Left lobe of liver (tissue), 2 donors: ENCODE data around the gene RPS3. TPM values are rescaled to one million over a fixed set of nuclear protein-coding genes. Genes with fewer than 3 reads are reported as not detected.
A peak's percentile ranks its signal among the peaks of the same experiment; 100 is the strongest.
"Not testable (repeated sequence)": the region's sequence is repeated elsewhere in the genome, so short reads cannot be mapped to it uniquely, and the experiment has no call there.

Experiments
- ATAC-seq: fragments of 200-7000 bp; cut with Tn5 transposase; one replicate; pipeline ENCODE4 v1.9.1; 2020; ENCODE audit warnings: mild to moderate bottlenecking, moderate library complexity
- DNase-seq: peaks from one replicate; pipeline ENCODE4 v3.0.0-alpha.2; 2020; ENCODE audit warnings: low spot score
- total RNA-seq: library from RNA; stranded (reverse); gene quantifications from one replicate; pipeline ENCODE4 v1.2.1, GENCODE V29; 2021
- donor health status: DM: no; HTN: no; CAD: no; lungs with moderate emphysema.
- donor health status: DM: no; HTN: yes; CAD: no.

The RPS3 gene
- total RNA-seq, 1 donor from 2014 or later: 474 TPM

GRCh38 chr11:75409971-75410370 lies 10.7 kb downstream of the RPS3 start:
- not testable (repeated sequence) for DNase-seq, ATAC-seq

DNA sequence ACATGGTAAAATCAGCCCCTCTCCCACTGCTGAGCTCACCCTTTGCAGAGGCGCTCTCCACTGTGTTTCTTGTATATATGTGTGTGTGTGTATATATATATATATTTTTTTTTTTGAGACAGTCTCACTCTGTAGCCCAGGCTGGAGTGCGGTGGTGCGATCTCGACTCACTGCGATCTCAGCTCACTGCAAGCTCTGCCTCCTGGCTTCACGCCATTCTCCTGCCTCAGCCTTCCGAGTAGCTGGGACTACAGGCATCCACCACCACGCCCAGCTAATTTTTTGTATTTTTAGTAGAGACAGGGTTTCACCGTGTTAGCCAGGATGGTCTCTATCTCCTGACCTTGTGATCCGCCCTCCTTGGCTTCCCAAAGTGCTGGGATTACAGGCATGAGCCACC lies 13.8 kb downstream of the RPS3 start:
- ATAC-seq, DNase-seq: not testable (repeated sequence)

DNA sequence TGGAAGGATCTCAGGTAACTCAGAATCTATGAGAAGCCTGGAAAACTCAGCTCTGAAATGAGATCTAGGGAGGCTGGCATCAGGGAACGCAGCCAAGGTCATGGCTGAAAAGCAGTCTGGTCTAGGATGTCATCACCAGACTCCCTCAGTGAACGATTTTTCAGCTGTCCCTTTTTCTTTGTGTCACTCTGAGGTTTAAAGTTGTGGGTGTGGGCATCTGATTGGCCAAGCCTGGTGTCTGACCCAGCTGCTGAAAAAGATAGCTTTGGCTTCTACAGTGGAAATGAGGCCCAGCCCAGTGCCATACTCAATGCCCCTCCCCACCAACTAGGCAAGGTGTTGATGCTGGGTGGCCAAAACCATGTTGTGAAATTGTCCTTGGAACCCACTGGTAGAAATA lies 14.5 kb downstream of the RPS3 start:
- DNase-seq: no peak
- no peak for ATAC-seq

GRCh38 chr11:75420224-75421034 lies 21.1 kb downstream of the RPS3 start:
- no peak for ATAC-seq
- DNase-seq: no peak

DNA sequence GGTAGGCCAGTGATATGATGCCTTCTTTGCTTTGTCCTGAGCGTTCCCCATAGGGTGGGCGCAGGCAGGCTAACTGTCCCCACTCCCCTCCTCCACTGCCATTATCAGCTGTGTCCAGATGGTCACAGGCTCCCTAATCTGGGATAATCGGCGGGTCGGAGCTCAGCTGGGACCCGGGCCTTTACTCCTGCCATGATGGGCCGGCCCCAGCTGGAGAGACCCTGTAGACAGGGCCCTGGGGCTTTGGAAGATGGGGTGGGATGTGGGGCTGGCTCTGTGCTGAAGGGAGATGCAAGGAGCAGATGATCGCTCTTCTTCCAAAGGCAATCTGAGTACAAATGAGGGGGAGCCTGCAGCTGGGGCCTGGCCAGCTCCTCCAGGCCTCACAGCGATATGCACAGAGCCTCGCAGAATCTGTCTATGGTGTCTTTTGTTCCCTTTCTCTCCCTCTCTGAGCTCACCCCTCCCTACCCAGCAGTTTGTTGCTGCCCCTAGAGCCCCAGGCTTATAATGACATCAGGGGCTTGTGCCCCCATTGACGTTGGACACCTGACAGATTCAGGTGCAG lies 21.8 kb downstream of the RPS3 start:
- no peak for DNase-seq
- ATAC-seq: no peak

- ATAC-seq: no peak
- no peak for DNase-seq
Measured at GRCh38 chr11:75421902-75422247, 22.6 kb downstream of the RPS3 start.

- DNase-seq (no peak), ATAC-seq (peak; percentile 75)
Measured at GRCh38 chr11:75422248-75423231, 23.2 kb downstream of the RPS3 start.

DNA sequence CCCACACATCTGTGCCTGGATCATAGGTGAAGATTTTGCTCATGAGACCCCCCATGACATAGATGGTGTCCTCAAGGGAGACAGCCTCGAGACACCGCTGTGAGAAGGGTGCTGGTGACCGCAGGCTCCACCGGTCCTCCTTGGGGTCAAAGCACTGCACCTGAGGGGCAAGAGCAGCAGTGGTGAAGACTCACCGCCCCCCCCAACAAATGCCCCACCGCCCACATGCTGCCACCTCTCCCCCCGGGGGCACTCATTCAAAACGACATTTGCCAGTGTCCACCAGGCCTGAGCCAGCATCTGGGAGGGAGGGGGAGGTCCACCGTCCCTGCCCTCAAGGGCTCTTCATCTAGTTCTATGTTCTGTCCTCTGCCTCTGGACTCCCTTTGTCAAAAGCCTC lies 24.4 kb downstream of the RPS3 start:
- DNase-seq (no peak), ATAC-seq (no peak)

- no peak for DNase-seq
- ATAC-seq: no peak
Measured at GRCh38 chr11:75424396-75424795, 25.1 kb downstream of the RPS3 start.

DNA sequence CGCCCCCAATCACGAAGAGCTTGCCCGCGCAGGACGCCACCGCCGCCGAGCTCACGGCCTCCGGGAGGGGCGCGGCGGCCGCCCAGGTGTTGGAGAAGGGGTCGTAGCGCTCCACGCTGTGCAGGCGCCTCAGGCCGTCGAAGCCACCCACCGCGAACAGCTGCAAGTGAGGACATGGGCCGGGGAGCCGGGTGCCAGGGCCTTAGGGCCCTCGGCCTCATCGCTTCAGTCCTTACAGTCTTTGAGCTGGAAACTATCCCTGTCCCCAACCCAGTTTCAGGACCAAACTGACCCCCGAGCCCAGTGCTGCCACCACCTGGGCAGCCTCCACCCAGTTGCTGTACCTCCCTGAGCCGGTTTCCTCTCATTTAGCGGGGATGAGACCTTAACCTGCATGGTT lies 26.1 kb downstream of the RPS3 start:
- ATAC-seq: no peak
- DNase-seq: no peak

DNA sequence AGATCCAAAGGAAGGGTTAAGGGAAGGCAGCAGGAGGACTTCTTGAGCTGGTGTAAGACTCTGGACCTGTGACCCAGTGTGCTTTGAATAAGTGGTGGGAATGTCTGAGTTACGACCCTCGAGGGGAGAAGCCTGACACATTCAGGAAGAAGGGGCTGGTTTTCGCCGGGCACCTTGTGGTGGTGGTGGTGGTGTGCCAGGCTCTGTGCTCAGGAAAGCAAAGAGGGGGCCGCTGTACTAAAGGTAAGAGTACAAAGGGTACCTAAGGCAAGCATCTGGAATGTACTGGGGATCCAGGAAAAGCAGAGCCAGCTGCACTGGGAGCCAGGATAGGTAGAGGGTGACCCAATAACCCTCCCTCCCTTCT lies 27.4 kb downstream of the RPS3 start:
- DNase-seq (no peak), ATAC-seq (no peak)

GRCh38 chr11:75427181-75427580 lies 27.9 kb downstream of the RPS3 start:
- ATAC-seq: no peak
- no peak for DNase-seq

- peak; percentile 90 for ATAC-seq
- DNase-seq: peak; percentile 84
Measured at GRCh38 chr11:75428281-75428724, 29.0 kb downstream of the RPS3 start.

GRCh38 chr11:75428989-75429640 lies 29.8 kb downstream of the RPS3 start:
- DNase-seq: no peak
- no peak for ATAC-seq

- no peak for ATAC-seq
- no peak for DNase-seq
Measured at GRCh38 chr11:75429641-75429901, 30.3 kb downstream of the RPS3 start.

DNA sequence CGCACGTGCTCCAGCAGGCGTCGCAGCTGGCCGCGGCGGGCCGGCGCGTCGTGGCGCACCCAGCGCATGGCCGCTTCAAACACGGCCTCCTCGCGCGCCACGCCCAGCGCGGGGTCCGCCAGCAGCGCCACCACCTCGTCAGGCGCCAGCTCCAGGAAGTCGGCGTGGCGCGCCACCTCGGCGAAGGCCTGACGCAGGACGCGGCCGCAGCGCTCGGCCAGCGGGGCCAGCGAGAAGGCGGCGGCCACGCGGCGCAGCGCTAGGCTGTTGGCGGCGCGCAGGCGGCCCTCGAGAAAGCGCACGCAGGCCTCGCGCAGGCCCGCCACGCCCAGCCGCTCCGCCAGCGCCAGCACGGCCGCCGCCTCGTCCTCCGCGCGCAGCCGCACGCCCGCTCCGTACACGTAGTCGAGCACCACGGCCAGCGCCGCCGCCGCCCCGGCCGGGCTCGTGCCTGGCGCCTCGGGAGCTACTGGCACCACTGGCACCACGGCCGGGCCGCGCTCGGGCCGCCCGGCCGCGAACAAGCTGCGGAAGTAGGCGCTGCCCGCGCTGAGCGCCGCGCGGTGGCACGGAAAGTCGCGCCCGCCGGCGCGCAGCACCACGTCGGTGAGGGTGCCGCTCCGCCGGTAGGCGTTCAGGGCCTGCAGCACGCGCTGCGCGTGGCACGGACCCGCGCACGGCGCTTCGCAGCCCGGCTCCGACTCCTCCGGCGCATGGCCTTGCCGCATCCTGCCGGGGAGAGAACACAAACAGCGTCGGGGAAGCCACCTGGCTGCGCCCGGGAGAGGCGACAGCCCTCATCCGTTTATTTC lies 30.8 kb downstream of the RPS3 start:
- peak; percentile 45 for ATAC-seq

GRCh38 chr11:75430714-75431532 lies 31.6 kb downstream of the RPS3 start:
- no peak for ATAC-seq
- DNase-seq: no peak

More for the DNA sequence above, 30.8 kb downstream of the RPS3 start:
- no peak for DNase-seq

DNA sequence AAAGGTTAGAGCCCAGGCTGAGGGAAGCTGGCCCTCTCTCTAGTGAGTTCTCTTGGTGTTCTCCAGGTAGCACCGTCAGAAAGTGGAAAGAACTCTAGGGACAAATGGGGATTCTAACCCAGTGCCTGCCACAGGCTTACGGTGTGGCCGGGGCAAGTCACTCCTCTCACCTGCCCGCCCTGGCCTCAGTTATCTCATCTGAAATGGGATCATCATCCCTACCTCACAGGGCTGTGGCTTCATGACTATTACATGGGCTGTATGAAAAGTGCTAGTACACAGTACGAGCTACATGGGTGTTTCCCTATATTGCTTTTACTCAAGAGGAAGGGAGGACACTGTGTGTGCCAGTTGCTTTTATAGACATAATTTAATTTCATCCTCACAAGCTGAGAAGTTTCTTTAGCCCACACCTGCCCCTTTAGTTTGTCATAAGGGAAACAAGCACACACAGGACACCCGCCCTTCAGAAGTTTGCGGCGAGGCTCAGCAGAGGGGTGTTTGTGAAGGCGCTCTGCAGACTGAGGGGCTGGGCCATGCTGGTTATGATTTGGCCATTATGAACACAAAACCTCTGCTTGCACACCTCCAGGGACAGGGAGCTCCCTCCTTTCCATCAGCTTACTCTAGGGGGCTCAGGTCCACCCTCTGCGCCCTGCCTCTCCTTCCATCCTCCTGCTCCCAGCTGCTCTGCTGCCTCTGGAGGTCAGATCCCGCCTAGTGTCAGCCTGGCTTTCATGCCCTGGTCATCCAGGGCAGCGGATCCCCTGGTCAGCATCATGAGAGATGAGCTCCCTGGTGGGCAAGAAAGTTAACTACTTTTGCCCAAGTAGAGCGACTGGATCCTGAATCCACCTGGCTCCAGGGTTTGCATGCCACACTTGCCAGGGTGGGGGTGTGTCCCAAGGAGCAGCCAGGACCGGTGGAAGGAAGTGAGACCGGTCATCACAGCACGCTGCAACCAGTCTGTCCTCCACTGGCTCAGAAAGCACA lies 32.5 kb downstream of the RPS3 start:
- no peak for DNase-seq
- no peak for ATAC-seq
